AG04449 (cell line): Measurements from ENCODE around the gene ZNF69.
"Not testable (repeated sequence)": the region's sequence is repeated elsewhere in the genome, so short reads cannot be mapped to it uniquely, and the experiment has no call there.

Experiments used
- CTCF ChIA-PET: fragments of 350-600 bp; formaldehyde crosslinking; extraction: SDS; loops from one replicate; lab custom pipeline; 2021; ENCODE audit warnings: antibody characterized with exemption; lab: Yijun Ruan, JAX
- POLR2A ChIA-PET: fragments of 400-600, 350-600 bp; formaldehyde crosslinking; extraction: SDS; loops from one replicate; lab custom pipeline; 2020; ENCODE audit warnings: antibody characterized with exemption, inconsistent platforms; lab: Yijun Ruan, JAX
- DNase-seq: peaks from one replicate; pipeline ENCODE4 v3.0.0-alpha.2; 2010; ENCODE audit warnings: low read depth, low spot score
- H3K4me3 ChIP-seq: 2 replicates; pipeline ENCODE4 v1.5.1; 2011; ENCODE audit warnings: low read depth, mild to moderate bottlenecking, control low read depth, low read length
- TF ChIP-seq, protein P1 (sequence below): IDR thresholded peaks from one replicate; pipeline ENCODE4 v1.5.1; 2011; ENCODE audit warnings: mild to moderate bottlenecking, moderate library complexity, low read length, control low read depth, inconsistent platforms; ENCODE audit not compliant: insufficient read depth; ENCODE audit errors: missing control alignments

Gene ZNF69

DNA sequence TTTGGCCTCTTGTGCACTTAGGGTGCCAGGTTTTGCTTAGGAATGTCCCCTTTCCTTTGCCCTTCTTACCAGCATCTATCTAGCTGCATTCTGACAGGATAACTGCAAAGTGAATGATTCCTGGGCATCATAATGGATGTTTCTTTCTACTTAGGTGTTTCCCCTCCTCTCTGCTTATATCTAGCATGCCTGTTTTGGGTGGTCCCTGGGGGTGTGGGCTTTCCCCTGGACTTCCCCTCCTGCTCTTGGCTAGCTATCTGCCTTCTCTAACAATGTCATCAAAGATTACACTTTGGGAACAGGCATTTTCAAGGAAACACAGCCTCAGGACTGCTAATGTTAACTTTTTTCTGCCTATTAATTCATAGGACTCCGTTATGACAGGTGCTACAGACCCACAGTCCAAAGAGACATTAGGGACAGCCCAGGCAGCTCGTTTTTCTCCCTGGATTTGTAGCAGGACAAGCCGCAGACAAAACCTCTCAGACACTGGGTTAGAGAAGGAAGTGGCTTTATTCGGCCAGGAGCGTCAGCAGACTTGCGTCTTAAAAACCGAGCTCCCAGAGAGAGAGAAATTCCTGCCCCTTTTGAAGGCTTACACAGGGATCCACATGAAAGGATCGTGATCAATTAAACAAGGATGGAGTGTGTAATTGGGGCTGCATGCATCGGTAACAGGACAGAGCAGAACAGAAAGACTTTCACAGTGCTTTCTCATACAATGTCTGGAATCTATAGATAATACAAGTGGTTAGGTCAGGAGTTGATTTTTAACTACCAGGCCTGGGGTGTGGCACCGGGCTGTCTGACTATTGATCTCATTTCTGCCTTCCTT is 54.6 kb downstream of the ZNF69 start:
- ChIA-PET POLR2A (no interaction called here), CTCF (interaction anchor here (1.0 to 5.5 kb wide), 2 partner anchors 19 to 23 kb away, joined by 3 to 31 read pairs; partner anchors contain the start of genes ZNF700 and ZNF763)
- no peak overlapping the region for H3K4me3 ChIP-seq
- TF ChIP-seq, protein P1, sequence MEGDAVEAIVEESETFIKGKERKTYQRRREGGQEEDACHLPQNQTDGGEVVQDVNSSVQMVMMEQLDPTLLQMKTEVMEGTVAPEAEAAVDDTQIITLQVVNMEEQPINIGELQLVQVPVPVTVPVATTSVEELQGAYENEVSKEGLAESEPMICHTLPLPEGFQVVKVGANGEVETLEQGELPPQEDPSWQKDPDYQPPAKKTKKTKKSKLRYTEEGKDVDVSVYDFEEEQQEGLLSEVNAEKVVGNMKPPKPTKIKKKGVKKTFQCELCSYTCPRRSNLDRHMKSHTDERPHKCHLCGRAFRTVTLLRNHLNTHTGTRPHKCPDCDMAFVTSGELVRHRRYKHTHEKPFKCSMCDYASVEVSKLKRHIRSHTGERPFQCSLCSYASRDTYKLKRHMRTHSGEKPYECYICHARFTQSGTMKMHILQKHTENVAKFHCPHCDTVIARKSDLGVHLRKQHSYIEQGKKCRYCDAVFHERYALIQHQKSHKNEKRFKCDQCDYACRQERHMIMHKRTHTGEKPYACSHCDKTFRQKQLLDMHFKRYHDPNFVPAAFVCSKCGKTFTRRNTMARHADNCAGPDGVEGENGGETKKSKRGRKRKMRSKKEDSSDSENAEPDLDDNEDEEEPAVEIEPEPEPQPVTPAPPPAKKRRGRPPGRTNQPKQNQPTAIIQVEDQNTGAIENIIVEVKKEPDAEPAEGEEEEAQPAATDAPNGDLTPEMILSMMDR: no peak
- DNase-seq: no peak

DNA sequence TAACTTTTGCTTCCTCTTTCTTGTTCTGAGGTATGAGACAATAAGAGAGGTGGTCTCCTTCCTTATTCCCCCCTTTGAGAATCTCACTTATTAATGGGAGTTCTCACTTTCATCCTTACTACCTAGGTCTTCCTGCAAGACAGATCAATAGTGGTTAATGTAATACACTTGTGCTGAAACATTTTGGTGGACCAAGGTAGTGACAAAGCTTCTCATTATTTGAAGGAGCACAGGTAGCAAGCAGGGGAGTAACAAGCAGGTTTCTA is 55.2 kb downstream of the ZNF69 start:
- DNase-seq: no peak
- no peak overlapping the region for H3K4me3 ChIP-seq
- ChIA-PET CTCF (interaction anchor here (0.6 to 5.5 kb wide), 4 partner anchors 20 to 117 kb away, joined by 3 to 31 read pairs (median 4); partner anchors contain the start of genes ZNF700 and ZNF763), POLR2A (no interaction called here)
- TF ChIP-seq, protein P1: no peak

GRCh38 chr19:11944656-11945055 is 57.1 kb downstream of the ZNF69 start:
- no peak overlapping the region for H3K4me3 ChIP-seq
- ChIA-PET CTCF (interaction anchor here (1.3 to 5.5 kb wide), 4 partner anchors 18 to 147 kb away, joined by 3 to 31 read pairs (median 10); partner anchors contain the start of gene ZNF700), POLR2A (no interaction called here)
- TF ChIP-seq, protein P1: no peak
- no peak for DNase-seq

- H3K4me3 ChIP-seq: no peak overlapping the region
- ChIA-PET POLR2A (no interaction called here), CTCF (interaction anchor here (1.8 kb wide), 1 partner anchor 15 kb away, joined by 5 read pairs; no protein-coding TSS in a partner anchor)
- TF ChIP-seq, protein P1: no peak
- DNase-seq: no peak
Measured at GRCh38 chr19:11948646-11949045, 61.1 kb downstream of the ZNF69 start.

GRCh38 chr19:11949201-11949600 is 61.6 kb downstream of the ZNF69 start:
- TF ChIP-seq, protein P1: no peak
- no peak for DNase-seq
- ChIA-PET POLR2A (no interaction called here), CTCF (no interaction called here)
- H3K4me3 ChIP-seq: no peak overlapping the region

- POLR2A ChIA-PET, H3K4me3 ChIP-seq, DNase-seq: not testable (repeated sequence)
- CTCF ChIA-PET: interaction anchor here (1.5 kb wide), 1 partner anchor 69 kb away, joined by 3 read pairs; no protein-coding TSS in a partner anchor
Measured at GRCh38 chr19:11949614-11950080, 62.1 kb downstream of the ZNF69 start.
